Body of pancreas (tissue), 4 donors: ENCODE results near the gene PKP4. TPM values are rescaled to one million over a fixed set of nuclear protein-coding genes. Genes with fewer than 3 reads are reported as not detected.
"Not testable (repeated sequence)": the region's sequence is repeated elsewhere in the genome, so short reads cannot be mapped to it uniquely, and the experiment has no call there.

Source experiments
- ATAC-seq: fragments of 150-250 bp; one replicate; pipeline ENCODE4 v1.9.1; 2016
- DNase-seq, 4 donors: peaks; one replicate each; pipeline ENCODE4 v3.0.0-alpha.2; 2019
- H3K27ac ChIP-seq, 4 donors: fragments of 200-600 bp; sonication (generic); 1 replicate in 3 of 4; 2 replicates in 1 of 4; pipeline versions ENCODE4 v1.5.1 to v1.6.1; 2016 to 2019; ENCODE audit warnings: mild to moderate bottlenecking in 1 of 4, mixed read lengths in 1 of 4, moderate library complexity in 1 of 4
- H3K27me3 ChIP-seq, 2 donors: fragments of 200-600 bp; sonication (generic); one replicate each; pipeline ENCODE4 v1.6.0; 2016; ENCODE audit warnings: mild to moderate bottlenecking in 1 of 2
- H3K36me3 ChIP-seq, 2 donors: fragments of 200-600 bp; sonication (generic); replicated peaks in 1 of 2; 2 replicates each; pipeline ENCODE4 v1.5.1; 2016; ENCODE audit warnings: low read depth in 2 of 2; ENCODE audit not compliant: insufficient read depth in 1 of 2
- H3K4me1 ChIP-seq: fragments of 200-600 bp; sonication (generic); one replicate; pipeline ENCODE4 v1.6.0; 2016
- H3K4me3 ChIP-seq, 2 donors: fragments of 200-600 bp; sonication (generic); 1 replicate in 1 of 2; 2 replicates in 1 of 2; pipeline ENCODE4 v1.5.1; 2016 to 2019
- H3K9me3 ChIP-seq, 3 donors: fragments of 200-600 bp; sonication (generic); 1 replicate in 2 of 3; 2 replicates in 1 of 3; pipeline ENCODE4 v1.5.1; 2016
- POLR2A ChIP-seq, 3 donors: fragments of 450-650 bp; IDR thresholded peaks; one replicate each; pipeline ENCODE4 v1.6.1; 2016; ENCODE audit warnings: antibody characterized with exemption in 3 of 3, mild to moderate bottlenecking in 2 of 3
- WGBS, 2 donors: methylation state at CpG; one replicate each; pipeline ENCODE4 v1.1.5; 2017; 5-methylcytosine and 5-hydroxymethylcytosine counted together
- intact Hi-C: fragments of 100-400 bp; cut with DNase I; formaldehyde crosslinking; loops from one replicate; pipeline ENCODE4 v1.15.1; 2023
- total RNA-seq, 2 donors: library from RNA; depleted of rRNA; stranded (reverse); fragments of >200 nt; gene quantifications; one replicate each; pipeline ENCODE4 v1.1.0, GENCODE V29; 2016
- TF ChIP-seq, protein P1 (sequence below), 7 experiments: fragments of 450-650 bp in 4 of 7; fragments of 200-600 bp in 3 of 7; sonication (generic) in 3 of 7; IDR thresholded peaks; one replicate each; pipeline ENCODE4 v1.5.1; 2016 to 2019; ENCODE audit warnings: antibody characterized with exemption in 7 of 7

The PKP4 gene
- total RNA-seq, 2 donors from 2014 or later, result 36.3 to 50.1 TPM

DNA sequence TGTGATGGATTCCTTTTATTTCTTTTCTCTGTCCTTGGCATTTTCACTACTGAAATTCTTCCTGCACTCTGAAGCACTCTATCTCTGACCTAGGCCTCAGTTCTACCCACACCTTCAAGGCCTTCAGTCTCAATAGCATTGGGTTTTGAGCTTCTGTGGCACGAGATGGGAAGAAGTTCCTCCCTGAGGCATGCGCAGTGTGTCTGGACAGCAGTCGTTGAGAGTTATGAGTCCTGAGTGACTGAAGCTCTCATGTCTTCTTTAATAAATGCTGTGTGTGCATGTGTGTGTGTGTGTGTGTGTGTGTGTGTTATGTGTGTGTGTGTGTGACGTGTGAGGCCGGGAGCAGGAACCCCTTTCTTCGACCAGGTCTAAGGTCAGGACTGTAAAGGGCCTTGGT, 242.6 kb downstream of the PKP4 start:
- Histone ChIP-seq H3K4me1 (no peaks in the 10 kb centered on the region), H3K9me3 (peaks cover 0 to 6% (median 0%) of the 10 kb centered on the region in 3 donors), H3K4me3 (no peak overlapping the region), H3K27me3 (no peaks in the 10 kb centered on the region), H3K36me3 (no peaks in the 10 kb centered on the region), H3K27ac (no peak overlapping the region)
- TF ChIP-seq, protein P1, sequence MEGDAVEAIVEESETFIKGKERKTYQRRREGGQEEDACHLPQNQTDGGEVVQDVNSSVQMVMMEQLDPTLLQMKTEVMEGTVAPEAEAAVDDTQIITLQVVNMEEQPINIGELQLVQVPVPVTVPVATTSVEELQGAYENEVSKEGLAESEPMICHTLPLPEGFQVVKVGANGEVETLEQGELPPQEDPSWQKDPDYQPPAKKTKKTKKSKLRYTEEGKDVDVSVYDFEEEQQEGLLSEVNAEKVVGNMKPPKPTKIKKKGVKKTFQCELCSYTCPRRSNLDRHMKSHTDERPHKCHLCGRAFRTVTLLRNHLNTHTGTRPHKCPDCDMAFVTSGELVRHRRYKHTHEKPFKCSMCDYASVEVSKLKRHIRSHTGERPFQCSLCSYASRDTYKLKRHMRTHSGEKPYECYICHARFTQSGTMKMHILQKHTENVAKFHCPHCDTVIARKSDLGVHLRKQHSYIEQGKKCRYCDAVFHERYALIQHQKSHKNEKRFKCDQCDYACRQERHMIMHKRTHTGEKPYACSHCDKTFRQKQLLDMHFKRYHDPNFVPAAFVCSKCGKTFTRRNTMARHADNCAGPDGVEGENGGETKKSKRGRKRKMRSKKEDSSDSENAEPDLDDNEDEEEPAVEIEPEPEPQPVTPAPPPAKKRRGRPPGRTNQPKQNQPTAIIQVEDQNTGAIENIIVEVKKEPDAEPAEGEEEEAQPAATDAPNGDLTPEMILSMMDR (IDR thresholded peaks at IDR 0.05), result no peak
- no peak for TF ChIP-seq POLR2A (IDR thresholded peaks at IDR 0.05)
- intact Hi-C loops, result no loop called here
- ATAC-seq (no peak), DNase-seq (no peak)
- WGBS, 2 donors, result 80 to 84% methylated on average over 6 of the region's 6 CpGs

DNA sequence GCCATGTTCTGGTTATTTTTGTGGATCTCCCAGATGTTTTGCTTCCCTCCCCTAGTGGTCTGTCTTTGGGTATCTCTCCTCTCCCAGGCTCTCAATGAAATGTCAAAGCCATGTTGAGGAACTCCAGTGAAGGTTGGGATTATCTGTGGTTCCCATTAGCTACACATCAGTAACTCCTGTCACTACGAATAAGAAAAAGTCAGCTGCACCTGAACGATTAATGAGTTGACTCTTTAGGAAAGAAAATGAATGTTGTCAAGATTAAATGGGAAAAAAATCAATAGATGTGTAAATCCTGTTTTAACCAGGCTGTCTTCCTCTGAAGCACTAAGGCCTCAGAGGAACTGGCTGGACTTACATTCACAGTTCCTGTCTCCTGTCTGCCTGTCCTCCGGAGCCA, 244.3 kb downstream of the PKP4 start:
- Histone ChIP-seq H3K27ac (no peak overlapping the region), H3K27me3 (no peaks in the 10 kb centered on the region), H3K4me3 (no peak overlapping the region), H3K4me1 (no peaks in the 10 kb centered on the region), H3K9me3 (peaks cover 0 to 6% (median 0%) of the 10 kb centered on the region in 3 donors), H3K36me3 (no peaks in the 10 kb centered on the region)
- ATAC-seq, result no peak
- no peak for DNase-seq
- TF ChIP-seq POLR2A (IDR thresholded peaks at IDR 0.05), result no peak
- TF ChIP-seq, protein P1 (IDR thresholded peaks at IDR 0.05), result no peak
- 26 to 33% methylated on average over 3 of the region's 3 CpGs for WGBS, 2 donors
- intact Hi-C loops, result no loop called here

GRCh38 chr2:158702740-158703139, 246.0 kb downstream of the PKP4 start:
- no peak overlapping the region for H3K27ac ChIP-seq
- 63 to 81% methylated on average over 9 of the region's 9 CpGs for WGBS, 2 donors
- no peaks in the 10 kb centered on the region for H3K36me3 ChIP-seq
- no peak for TF ChIP-seq POLR2A (IDR thresholded peaks at IDR 0.05)
- TF ChIP-seq, protein P1 (IDR thresholded peaks at IDR 0.05), result no peak
- H3K4me1 ChIP-seq, result no peaks in the 10 kb centered on the region
- H3K27me3 ChIP-seq, result no peaks in the 10 kb centered on the region
- DNase-seq (no peak), ATAC-seq (no peak)
- intact Hi-C loops, result no loop called here
- no peak overlapping the region for H3K4me3 ChIP-seq
- H3K9me3 ChIP-seq, result no peaks in the 10 kb centered on the region

DNA sequence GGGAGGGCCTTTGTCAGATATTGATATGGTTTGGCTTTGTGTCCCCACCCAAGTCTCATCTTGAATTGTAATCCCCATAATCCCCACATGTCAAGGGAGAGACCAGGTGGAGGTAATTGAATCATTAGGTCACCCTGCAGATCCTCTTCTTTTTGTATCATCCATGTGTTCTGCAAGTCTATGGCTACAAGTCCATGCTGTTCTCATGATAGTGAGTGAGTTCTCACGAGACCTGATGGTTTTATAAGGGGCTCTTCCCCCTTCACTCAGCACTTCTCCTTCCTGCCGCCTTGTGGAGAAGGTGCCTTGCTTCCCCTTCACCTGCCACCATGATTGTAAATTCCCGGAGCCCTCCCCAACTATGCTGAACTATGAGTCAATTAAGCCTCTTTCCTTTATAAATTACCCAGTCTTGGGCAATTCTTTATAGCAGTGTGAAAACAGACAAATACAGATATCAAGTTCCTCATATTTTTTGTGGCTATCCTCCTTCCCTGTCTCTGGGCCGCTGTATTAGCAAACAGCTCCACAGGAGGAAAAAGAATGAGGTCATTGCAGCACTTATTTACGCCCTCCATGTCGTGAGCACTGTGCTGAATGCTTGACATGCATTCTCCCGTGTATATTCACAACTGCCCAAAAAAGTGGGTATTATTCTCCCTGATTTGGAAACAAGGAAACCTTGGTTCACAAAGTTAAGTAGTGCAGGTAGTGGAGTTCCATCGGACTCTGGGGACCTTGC, 248.1 kb downstream of the PKP4 start:
- H3K4me1 ChIP-seq, ATAC-seq, H3K9me3 ChIP-seq, H3K27me3 ChIP-seq, DNase-seq, H3K4me3 ChIP-seq, H3K36me3 ChIP-seq, intact Hi-C loops, H3K27ac ChIP-seq: not testable (repeated sequence)
- WGBS, 2 donors, result 84% methylated on average over 8 of the region's 8 CpGs

DNA sequence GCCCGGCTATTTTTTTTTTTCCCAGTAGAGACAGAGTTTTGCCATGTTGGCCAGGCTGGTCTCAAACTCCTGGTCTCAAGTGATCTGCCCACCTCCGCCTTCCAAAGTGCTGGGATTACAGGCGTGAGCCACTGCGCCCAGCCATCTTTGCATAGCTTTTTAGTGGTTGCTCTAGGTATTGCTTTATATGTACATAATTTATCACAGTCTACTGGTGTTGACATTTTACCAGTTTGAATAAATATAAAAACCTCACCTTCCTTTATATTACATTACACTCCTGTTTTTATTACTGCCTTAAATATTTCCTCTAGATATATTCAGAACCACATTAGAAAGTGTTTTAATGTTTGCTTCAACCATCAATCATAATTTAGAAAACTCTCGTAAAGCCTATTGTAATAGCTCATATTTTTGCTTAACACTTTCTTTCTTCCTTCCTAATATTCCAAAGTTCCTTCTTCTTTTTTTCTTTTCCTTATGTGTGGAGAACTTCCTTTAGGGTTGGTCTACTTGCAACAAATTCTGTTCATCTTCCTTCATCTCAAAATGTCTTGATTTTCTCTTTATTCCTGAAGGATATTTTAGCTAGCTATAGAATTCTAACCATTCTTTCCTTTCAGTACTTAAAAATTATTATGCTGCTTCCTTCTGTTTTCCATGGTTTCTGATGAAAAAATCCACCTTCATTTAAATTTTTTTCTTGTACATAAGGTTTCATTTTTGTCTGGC, 256.2 kb downstream of the PKP4 start:
- no peak for ATAC-seq

More for the DNA sequence above, 256.2 kb downstream of the PKP4 start:
- TF ChIP-seq POLR2A (IDR thresholded peaks at IDR 0.05), result no peak
- TF ChIP-seq, protein P1 (IDR thresholded peaks at IDR 0.05), result no peak
- no peaks in the 10 kb centered on the region for H3K27me3 ChIP-seq
- H3K36me3 ChIP-seq, result no peaks in the 10 kb centered on the region
- H3K9me3 ChIP-seq, result no peaks in the 10 kb centered on the region
- no peak overlapping the region for H3K4me3 ChIP-seq
- 88 to 93% methylated on average over 5 of the region's 5 CpGs for WGBS, 2 donors
- intact Hi-C loops, result no loop called here
- H3K4me1 ChIP-seq, result no peaks in the 10 kb centered on the region
- no peak for DNase-seq
- no peak overlapping the region for H3K27ac ChIP-seq
